T-helper 22 cell (primary cell): Measurements from ENCODE around the gene PLVAP.

ENCODE experiments used
- DNase-seq: peaks from one replicate; pipeline ENCODE4 v3.0.0-alpha.2; 2020; ENCODE audit warnings: low read depth

PLVAP gene

GRCh38 chr19:17357078-17357666, 20.0 kb downstream of the PLVAP start:
- no peak for DNase-seq

GRCh38 chr19:17353386-17353785, 23.8 kb downstream of the PLVAP start:
- no peak for DNase-seq

DNA sequence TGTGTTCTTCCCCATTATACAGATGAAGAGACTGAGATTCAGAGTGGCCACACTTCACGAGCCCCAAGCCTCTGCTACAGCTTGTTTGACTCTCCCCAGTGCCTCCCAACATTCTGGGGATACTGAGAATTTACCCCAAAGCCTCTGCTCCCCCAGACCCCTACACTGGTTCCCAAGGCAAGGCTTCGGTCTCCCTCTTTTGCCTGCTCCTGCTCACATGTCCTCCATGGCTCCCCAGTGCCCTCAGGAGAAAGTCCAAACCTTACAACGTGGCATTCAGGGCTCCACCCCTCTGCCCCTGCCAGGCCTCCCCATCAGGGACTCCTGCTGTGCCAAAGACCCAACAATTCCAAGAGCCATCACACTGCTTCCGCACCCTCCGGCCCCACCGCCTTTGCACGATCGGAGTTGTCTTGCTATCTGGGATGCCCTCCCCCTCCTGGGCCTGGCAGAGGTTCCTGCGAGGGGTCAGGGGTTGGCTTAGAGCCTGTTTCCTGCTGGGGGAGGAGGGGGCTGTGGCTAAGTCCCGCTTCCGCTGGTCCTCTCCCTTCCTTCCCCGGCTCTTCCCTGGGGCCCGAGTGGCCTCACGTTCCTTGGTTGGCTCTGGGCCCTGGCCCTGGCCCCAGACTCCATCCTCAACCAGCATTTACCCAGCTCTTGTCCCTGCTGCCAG, 24.4 kb downstream of the PLVAP start:
- DNase-seq = no peak

GRCh38 chr19:17351815-17352435, 25.2 kb downstream of the PLVAP start:
- DNase-seq = no peak

GRCh38 chr19:17348700-17349099, 28.4 kb downstream of the PLVAP start:
- no peak for DNase-seq

GRCh38 chr19:17347877-17348276, 29.3 kb downstream of the PLVAP start:
- no peak for DNase-seq

DNA sequence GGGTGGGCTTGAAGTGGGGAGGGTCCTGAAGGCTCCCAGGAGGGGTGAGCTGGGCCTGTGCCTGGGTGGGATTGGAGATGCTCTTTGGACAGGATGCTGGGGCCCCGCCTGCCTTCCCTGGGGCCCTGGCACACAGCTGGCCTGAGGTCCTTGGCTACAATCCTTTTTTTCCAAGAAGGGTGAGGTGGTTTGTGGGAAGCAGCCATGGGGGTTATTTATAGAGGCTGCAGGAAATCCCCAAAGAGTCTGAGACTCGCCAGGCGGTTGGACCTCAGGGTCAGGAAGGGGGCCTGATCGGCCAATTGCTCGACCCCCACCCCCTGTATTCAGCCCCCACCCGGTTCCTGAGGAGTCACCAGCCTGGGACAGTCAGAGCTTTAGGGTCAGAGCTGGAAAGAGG, 29.8 kb downstream of the PLVAP start:
- DNase-seq = no peak

- no peak for DNase-seq
These were observed 31.0 kb downstream of the PLVAP start for GRCh38 chr19:17346109-17346671.

DNA sequence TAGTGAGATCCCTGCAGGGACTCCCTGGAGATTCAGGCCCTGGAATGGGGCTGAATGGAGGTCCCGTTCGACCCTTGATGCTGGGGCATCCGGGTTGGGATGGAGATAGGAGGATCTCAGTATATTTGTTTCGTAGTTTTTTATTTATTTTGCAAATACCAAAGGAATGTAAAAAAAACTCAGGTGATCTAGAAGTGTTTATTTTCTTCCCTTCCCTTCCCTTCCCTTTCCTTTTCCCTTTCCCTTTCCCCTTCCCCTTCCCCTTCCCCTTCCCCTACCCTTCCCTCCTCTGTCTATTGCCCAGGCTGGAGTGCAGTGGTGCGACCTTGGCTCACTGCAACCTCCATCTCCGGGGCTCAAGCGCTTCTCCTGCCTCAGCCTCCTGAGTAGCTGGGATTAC, 35.3 kb downstream of the PLVAP start:
- DNase-seq = no peak

DNA sequence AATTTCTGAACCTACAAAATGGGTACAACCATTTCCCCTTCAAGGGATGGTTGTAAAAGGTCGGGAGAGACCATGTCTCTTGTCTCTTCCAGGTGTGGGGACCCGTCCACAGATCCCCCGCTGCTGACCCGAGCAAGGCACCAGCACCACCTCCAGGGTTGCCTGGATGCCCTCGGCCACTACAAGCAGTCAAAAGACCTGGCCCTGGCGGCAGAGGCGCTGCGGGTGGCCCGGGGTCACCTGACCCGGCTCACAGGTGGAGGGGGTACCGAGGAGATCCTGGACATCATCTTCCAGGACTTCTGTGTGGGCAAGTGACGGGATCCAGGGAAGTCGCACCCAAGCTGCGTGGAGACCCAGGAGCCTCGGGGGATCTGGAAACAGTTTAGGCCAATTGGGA, 35.8 kb downstream of the PLVAP start:
- DNase-seq = no peak

GRCh38 chr19:17340871-17341357, 36.2 kb downstream of the PLVAP start:
- no peak for DNase-seq

DNA sequence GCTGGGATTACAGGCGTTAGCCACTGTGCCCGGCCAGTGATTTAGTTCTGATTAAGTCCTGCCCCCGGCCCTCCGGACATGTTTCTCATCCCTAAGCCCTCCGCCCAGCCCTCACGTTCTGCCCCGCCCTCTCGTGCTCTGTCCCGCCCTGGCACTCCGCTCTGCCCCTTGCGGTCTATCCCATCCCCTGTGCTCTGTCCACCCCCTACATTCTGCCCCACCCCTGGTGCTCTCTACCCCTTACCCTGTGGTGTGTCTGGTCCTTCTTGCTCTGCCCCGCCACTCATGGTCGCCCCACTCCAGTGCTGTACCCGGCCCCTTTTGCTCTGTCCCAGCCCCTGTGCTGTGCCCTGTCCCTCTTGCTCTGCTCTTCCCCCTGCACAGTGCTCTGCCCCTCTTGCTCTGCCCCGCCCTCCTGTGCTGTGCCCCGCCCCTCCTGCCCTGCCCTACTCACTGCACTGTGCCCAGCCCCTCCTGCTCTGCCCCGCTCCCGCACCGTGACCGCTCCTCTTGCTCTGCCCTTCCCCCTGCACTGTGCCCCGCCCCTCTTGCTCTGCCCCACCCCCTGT, 36.8 kb downstream of the PLVAP start:
- no peak for DNase-seq

- DNase-seq = no peak
These were observed 37.9 kb downstream of the PLVAP start for GRCh38 chr19:17339088-17339741.

DNA sequence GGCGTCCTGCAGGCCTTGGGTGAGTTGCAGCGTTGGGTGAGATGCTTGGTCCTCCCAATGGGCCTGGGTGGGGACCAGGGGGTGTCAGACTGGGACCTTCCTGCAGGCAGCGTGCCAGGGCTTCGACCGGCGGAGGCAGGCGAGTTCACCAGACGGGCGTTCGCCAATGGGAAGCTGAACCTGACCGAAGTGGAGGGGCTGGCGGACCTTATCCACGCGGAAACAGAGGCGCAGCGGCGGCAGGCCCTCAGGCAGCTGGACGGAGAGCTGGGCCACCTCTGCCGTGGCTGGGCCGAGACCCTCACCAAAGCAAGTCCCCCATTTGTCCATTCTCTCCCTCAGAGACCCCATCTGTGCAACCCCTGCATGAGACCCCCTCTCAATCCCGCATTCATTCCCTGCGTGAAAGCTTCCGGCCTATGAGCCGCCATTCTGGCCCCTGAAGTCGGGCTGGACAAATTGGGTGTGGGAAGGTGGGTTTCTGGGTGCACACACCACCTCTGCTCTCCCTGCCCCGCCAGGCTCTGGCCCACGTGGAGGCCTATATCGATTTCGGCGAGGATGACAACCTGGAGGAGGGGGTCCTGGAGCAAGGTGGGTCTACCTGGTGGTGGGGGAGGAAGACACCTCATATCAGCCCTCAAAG, 38.6 kb downstream of the PLVAP start:
- DNase-seq = no peak

- no peak for DNase-seq
These were observed 39.3 kb downstream of the PLVAP start for GRCh38 chr19:17337675-17338432.

GRCh38 chr19:17336872-17337674, 40.1 kb downstream of the PLVAP start, which contains the start of gene GTPBP3:
GTPBP3 (plus strand) TSS chr19:17337553; CDS start chr19:17337612, 59 bp downstream.
- peak; percentile 95 for DNase-seq

DNA sequence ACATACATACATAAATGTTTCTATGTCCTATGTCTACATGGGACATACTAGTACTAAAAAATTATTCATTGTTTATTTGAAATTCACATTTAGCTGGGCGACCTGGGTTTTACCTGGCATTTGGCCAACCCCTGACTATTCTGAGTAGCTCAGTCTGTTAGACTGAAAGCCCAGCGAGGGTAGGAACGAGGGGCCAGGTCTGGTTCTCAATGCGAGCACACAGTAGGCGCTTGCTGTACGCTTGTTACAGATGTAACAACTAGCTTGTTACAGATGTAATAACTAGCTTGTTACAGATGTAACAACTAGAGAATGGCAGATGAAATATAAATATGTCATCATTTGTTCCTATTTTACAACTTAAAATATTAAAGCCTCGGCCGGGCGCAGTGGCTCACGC, 41.6 kb downstream of the PLVAP start:
- no peak for DNase-seq

- peak; percentile 90 for DNase-seq
These were observed 42.4 kb downstream of the PLVAP start, which contains the start of gene ANO8 for GRCh38 chr19:17334414-17335409. ANO8 (minus strand) TSS chr19:17334855; CDS start chr19:17334670, 185 bp downstream.
